Panc1 (cell line): ENCODE data around the gene DCTN5. TPM values are rescaled to one million over a fixed set of nuclear protein-coding genes. Genes with fewer than 3 reads are reported as not detected.

Experiments used
- ATAC-seq: fragments of 200-7000 bp; cut with Tn5 transposase; 2 replicates; pipeline ENCODE4 v1.9.1; 2020; ENCODE audit warnings: mild to moderate bottlenecking, moderate library complexity
- BruUV-seq: library from RNA; stranded (reverse); fragments of 400-500 nt; replicated peaks from 2 replicates; lab custom pipeline; 2021; lab: Mats Ljungman, UMichigan
- CTCF ChIA-PET: fragments of 300-600 bp; sonication (Branson Sonifier 250); formaldehyde crosslinking; loops from one replicate; lab custom pipeline; 2022; ENCODE audit warnings: antibody characterized with exemption; lab: Charles Lee
- POLR2A ChIA-PET: fragments of 300-600 bp; sonication (Branson Sonifier 250); formaldehyde crosslinking; loops from one replicate; lab custom pipeline; 2022; ENCODE audit warnings: antibody characterized with exemption; lab: Charles Lee
- DNase-seq: peaks from one replicate; pipeline ENCODE4 v3.0.0-alpha.2; 2010; ENCODE audit warnings: low read depth, low spot score
- H3K27ac ChIP-seq: 2 replicates; pipeline ENCODE4 v1.5.1; 2011; ENCODE audit warnings: mild to moderate bottlenecking, low read length, inconsistent platforms
- H3K27me3 ChIP-seq: fragments of 200-500 bp; sonication (Bioruptor generic); 2 replicates; pipeline ENCODE4 v1.6.0; 2014; ENCODE audit warnings: low read length, inconsistent platforms; ENCODE audit not compliant: control insufficient read depth, insufficient read depth
- H3K36me3 ChIP-seq: fragments of 200-500 bp; sonication (Bioruptor generic); 2 replicates; pipeline ENCODE4 v1.5.1; 2014; ENCODE audit warnings: inconsistent platforms, mild to moderate bottlenecking, low read length, moderate library complexity; ENCODE audit not compliant: control insufficient read depth, insufficient read depth
- H3K4me1 ChIP-seq: 2 replicates; pipeline ENCODE4 v1.5.1; 2011; ENCODE audit warnings: inconsistent platforms, mild to moderate bottlenecking, low read length, moderate library complexity; ENCODE audit not compliant: control insufficient read depth, insufficient read depth
- H3K4me3 ChIP-seq, 2 experiments: 2 replicates each; pipeline ENCODE4 v1.5.1; 2011 to 2012; ENCODE audit warnings: low read depth in 2 of 2, low read length in 2 of 2, mild to moderate bottlenecking in 2 of 2, inconsistent platforms in 1 of 2, moderate library complexity in 1 of 2
- H3K9me3 ChIP-seq: fragments of 200-500 bp; sonication (Bioruptor generic); 2 replicates; pipeline ENCODE4 v1.5.1; 2014; ENCODE audit warnings: low read depth, mild to moderate bottlenecking, inconsistent platforms, low read length, moderate library complexity; ENCODE audit not compliant: control insufficient read depth, insufficient read depth
- POLR2AphosphoS5 ChIP-seq: IDR thresholded peaks from 2 replicates; pipeline ENCODE4 v1.6.1; 2012; ENCODE audit warnings: mild to moderate bottlenecking, low read depth, low read length, moderate library complexity
- SIN3A ChIP-seq: IDR thresholded peaks from 2 replicates; pipeline ENCODE4 v1.6.1; 2012; ENCODE audit warnings: low read depth, mild to moderate bottlenecking, low read length, moderate library complexity, borderline replicate concordance; ENCODE audit not compliant: insufficient read depth
- TCF7L2 ChIP-seq: IDR thresholded peaks from 2 replicates; pipeline ENCODE4 v1.6.1; 2011; ENCODE audit warnings: mild to moderate bottlenecking, low read depth, low read length, inconsistent platforms
- in situ Hi-C: cut with HindIII; loops from 2 replicates; pipeline ENCODE4 v1.10.0; 2016; ENCODE audit warnings: low sequenced_read_pairs, low pct_unique_long_range_greater_than_20kb
- intact Hi-C: fragments of 100-400 bp; cut with micrococcal nuclease; formaldehyde crosslinking; loops from one replicate; pipeline ENCODE4 v1.10.0; 2022; ENCODE audit not compliant: unreplicated experiment
- total RNA-seq: library from RNA; stranded (reverse); gene quantifications from one replicate; pipeline ENCODE4 v1.2.1, GENCODE V29; 2021; ENCODE audit not compliant: unreplicated experiment
- TF ChIP-seq, protein P1 (sequence below): fragments of 450-650 bp; IDR thresholded peaks from 2 replicates; pipeline ENCODE4 v1.5.1; 2017; ENCODE audit warnings: mild to moderate bottlenecking
- TF ChIP-seq, protein P2 (sequence below), 2 experiments: IDR thresholded peaks; 2 replicates each; pipeline ENCODE4 v1.6.1; 2011 to 2012; ENCODE audit warnings: low read depth in 2 of 2, control low read depth in 1 of 2, low read length in 1 of 2, mild to moderate bottlenecking in 1 of 2, moderate library complexity in 1 of 2; ENCODE audit not compliant: insufficient read depth in 1 of 2

DCTN5 gene
- total RNA-seq, 1 experiment from 2014 or later, result 72.9 TPM

DNA sequence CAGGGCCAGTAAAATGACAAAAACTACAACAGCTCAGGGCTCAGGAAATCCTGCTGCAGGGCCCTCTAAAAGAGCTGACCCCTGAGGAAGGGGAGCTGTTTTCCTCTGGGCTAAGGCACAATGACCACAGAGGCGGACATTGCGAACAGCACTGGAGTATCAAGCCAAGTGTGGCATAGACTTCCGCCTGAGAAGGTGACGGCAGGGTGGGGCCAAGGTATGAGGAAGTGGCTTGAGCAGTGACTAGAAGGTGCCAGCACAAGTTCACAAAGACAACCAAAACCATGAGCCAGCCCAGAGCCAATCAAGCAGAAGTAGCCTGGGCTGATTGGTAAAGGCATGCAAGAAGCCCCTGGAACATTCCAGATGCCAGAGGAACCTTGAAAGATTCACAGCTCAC, 57.8 kb downstream of the DCTN5 start:
- Histone ChIP-seq H3K9me3 (no peaks in the 10 kb centered on the region), H3K27me3 (no peaks in the 10 kb centered on the region), H3K27ac (no peak overlapping the region), H3K4me3 (no peak overlapping the region), H3K36me3 (no peaks in the 10 kb centered on the region), H3K4me1 (no peaks in the 10 kb centered on the region)
- BruUV-seq, result no TSS peak
- ChIA-PET CTCF (no interaction called here), POLR2A (no interaction called here)
- DNase-seq (no peak), ATAC-seq (no peak)
- in situ Hi-C loops (no loop called here), intact Hi-C loops (no loop called here)
- TF ChIP-seq SIN3A, result no peak
- TF ChIP-seq, protein P1, sequence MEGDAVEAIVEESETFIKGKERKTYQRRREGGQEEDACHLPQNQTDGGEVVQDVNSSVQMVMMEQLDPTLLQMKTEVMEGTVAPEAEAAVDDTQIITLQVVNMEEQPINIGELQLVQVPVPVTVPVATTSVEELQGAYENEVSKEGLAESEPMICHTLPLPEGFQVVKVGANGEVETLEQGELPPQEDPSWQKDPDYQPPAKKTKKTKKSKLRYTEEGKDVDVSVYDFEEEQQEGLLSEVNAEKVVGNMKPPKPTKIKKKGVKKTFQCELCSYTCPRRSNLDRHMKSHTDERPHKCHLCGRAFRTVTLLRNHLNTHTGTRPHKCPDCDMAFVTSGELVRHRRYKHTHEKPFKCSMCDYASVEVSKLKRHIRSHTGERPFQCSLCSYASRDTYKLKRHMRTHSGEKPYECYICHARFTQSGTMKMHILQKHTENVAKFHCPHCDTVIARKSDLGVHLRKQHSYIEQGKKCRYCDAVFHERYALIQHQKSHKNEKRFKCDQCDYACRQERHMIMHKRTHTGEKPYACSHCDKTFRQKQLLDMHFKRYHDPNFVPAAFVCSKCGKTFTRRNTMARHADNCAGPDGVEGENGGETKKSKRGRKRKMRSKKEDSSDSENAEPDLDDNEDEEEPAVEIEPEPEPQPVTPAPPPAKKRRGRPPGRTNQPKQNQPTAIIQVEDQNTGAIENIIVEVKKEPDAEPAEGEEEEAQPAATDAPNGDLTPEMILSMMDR, result no peak
- no peak for TF ChIP-seq POLR2AphosphoS5
- no peak for TF ChIP-seq TCF7L2
- TF ChIP-seq, protein P2, sequence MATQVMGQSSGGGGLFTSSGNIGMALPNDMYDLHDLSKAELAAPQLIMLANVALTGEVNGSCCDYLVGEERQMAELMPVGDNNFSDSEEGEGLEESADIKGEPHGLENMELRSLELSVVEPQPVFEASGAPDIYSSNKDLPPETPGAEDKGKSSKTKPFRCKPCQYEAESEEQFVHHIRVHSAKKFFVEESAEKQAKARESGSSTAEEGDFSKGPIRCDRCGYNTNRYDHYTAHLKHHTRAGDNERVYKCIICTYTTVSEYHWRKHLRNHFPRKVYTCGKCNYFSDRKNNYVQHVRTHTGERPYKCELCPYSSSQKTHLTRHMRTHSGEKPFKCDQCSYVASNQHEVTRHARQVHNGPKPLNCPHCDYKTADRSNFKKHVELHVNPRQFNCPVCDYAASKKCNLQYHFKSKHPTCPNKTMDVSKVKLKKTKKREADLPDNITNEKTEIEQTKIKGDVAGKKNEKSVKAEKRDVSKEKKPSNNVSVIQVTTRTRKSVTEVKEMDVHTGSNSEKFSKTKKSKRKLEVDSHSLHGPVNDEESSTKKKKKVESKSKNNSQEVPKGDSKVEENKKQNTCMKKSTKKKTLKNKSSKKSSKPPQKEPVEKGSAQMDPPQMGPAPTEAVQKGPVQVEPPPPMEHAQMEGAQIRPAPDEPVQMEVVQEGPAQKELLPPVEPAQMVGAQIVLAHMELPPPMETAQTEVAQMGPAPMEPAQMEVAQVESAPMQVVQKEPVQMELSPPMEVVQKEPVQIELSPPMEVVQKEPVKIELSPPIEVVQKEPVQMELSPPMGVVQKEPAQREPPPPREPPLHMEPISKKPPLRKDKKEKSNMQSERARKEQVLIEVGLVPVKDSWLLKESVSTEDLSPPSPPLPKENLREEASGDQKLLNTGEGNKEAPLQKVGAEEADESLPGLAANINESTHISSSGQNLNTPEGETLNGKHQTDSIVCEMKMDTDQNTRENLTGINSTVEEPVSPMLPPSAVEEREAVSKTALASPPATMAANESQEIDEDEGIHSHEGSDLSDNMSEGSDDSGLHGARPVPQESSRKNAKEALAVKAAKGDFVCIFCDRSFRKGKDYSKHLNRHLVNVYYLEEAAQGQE (IDR thresholded peaks at IDR 0.05; ENCODE audit: insufficient read depth in 1 of 2, low read depth in 2 of 2, low read length in 1 of 2), result no peak

DNA sequence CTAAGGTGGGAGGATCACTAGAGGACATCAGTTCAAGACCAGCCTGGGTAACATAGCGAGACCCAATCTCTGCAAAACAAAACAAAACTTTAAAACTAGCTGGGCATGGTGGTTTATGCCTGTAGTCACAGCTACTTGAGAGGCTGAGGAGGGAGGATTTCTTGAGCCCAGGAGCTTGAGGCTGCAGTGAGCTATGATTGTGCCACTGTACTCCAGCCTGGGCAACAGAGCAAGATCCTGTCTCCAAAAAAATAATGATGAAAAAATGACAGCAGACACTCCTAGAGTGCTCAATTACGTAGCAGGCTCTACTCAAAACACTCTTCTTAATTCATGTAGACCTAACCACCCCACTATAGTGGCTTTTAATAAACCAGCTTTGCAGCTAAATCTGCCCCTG, 58.8 kb downstream of the DCTN5 start:
- ATAC-seq, result no peak
- intact Hi-C loops, result no loop called here
- Histone ChIP-seq H3K4me3 (no peak overlapping the region), H3K27ac (no peak overlapping the region), H3K36me3 (no peaks in the 10 kb centered on the region), H3K27me3 (no peaks in the 10 kb centered on the region), H3K4me1 (no peaks in the 10 kb centered on the region), H3K9me3 (no peaks in the 10 kb centered on the region)
- no peak for TF ChIP-seq SIN3A
- TF ChIP-seq TCF7L2, result no peak
- no peak for TF ChIP-seq POLR2AphosphoS5
- TF ChIP-seq, protein P1, result no peak
- TF ChIP-seq, protein P2 (IDR thresholded peaks at IDR 0.05; ENCODE audit: insufficient read depth in 1 of 2, low read depth in 2 of 2, low read length in 1 of 2), result no peak
- no peak for DNase-seq
- CTCF ChIA-PET, result interaction anchor here (0.6 kb wide), 1 partner anchor 512 kb away, joined by 12 read pairs; no protein-coding TSS in a partner anchor
- POLR2A ChIA-PET, result no interaction called here
- no TSS peak for BruUV-seq
- in situ Hi-C loops, result no loop called here
